ENCODE data around the gene SLC6A18.

SLC6A18 gene

DNA sequence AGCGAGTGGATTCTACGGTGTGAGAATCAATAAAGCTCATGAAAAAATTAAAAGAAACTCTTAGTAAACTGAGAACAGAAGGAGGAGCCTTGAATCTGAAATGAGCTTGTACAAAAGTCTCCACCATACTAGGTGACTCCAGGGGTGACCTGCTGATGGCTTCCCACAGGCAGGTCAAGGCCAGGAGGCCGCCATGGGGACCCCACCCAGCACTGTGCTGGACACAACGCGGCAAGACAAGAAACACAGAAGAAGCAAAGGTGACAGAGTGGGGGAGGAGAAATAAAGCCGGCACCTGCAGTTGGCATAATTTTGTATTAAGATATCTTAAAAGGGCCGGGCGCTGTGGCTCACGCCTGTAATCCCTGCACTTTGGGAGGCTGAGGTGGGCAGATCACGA lies 35.9 kb upstream of the SLC6A18 start:
- H3K36me3 ChIP-seq (ENCODE audit: insufficient read depth, low read length) = no peaks in the 10 kb centered on the region
- peaks cover 0 to 10% of the 10 kb centered on the region in 2 donors for H3K27me3 ChIP-seq (ENCODE audit: control insufficient read depth in 1 of 2, insufficient read depth in 2 of 2, low read length in 2 of 2)
- no peaks in the 10 kb centered on the region for H3K4me1 ChIP-seq (ENCODE audit: insufficient read depth, low read length)
- no peak overlapping the region for H3K4me3 ChIP-seq (ENCODE audit: low read depth in 1 of 2, low read length in 2 of 2)
- H3K9me3 ChIP-seq (ENCODE audit: low read length) = no peaks in the 10 kb centered on the region
- no peak overlapping the region for H3K9ac ChIP-seq (ENCODE audit: low read length)
- H3K27ac ChIP-seq (ENCODE audit: low read depth, low read length) = no peak overlapping the region

DNA sequence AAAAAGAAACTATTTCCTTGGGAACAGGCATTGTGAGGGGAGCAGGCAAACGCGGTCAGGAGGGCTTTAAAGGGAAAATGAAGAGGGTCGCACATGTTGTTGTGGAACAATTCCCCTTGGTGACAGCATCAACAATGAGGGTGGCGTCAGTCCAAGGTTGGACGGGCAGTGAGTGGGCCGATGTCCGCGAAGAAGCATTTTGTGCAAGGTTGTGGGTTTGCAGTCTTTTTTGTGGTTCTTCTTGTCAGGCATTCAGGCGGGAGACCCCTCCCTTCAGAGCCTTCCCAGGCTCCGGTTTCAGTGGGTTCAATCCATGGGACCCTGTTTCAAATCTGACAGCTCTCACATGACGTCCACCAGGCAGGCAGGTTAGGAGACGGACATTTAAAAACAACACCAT lies 34.9 kb upstream of the SLC6A18 start:
- H3K9me3 ChIP-seq (ENCODE audit: low read length) = no peaks in the 10 kb centered on the region
- H3K27me3 ChIP-seq (ENCODE audit: control insufficient read depth in 1 of 2, insufficient read depth in 2 of 2, low read length in 2 of 2) = peaks cover 0 to 10% of the 10 kb centered on the region in 2 donors
- no peaks in the 10 kb centered on the region for H3K36me3 ChIP-seq (ENCODE audit: insufficient read depth, low read length)
- H3K27ac ChIP-seq (ENCODE audit: low read depth, low read length) = no peak overlapping the region
- no peaks in the 10 kb centered on the region for H3K4me1 ChIP-seq (ENCODE audit: insufficient read depth, low read length)
- H3K9ac ChIP-seq (ENCODE audit: low read length) = no peak overlapping the region
- H3K4me3 ChIP-seq (ENCODE audit: low read depth in 1 of 2, low read length in 2 of 2) = no peak overlapping the region

DNA sequence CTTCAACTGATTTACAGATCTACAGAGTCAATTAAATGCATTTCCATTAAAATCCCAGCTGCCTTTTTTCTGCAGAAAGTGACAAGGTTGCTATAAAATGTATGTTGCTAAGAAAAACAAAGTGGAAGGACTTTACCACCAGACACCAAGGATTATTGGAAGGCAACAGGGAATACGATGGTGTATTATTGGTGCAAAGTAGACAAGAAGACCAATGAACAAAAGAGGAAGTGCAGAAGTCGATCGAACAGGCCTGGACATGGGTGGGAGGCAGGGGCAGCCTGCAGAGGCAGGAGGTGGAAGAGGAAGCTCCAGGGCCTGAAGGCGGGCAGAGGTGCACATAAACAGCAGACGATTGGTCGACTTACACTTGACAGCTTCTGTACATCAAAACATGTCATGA lies 34.3 kb upstream of the SLC6A18 start:
- Histone ChIP-seq H3K9ac (ENCODE audit: low read length) (no peak overlapping the region), H3K27ac (ENCODE audit: low read depth, low read length) (no peak overlapping the region), H3K27me3 (ENCODE audit: control insufficient read depth in 1 of 2, insufficient read depth in 2 of 2, low read length in 2 of 2) (peaks cover 0 to 10% of the 10 kb centered on the region in 2 donors), H3K4me1 (ENCODE audit: insufficient read depth, low read length) (no peaks in the 10 kb centered on the region), H3K36me3 (ENCODE audit: insufficient read depth, low read length) (no peaks in the 10 kb centered on the region), H3K4me3 (ENCODE audit: low read depth in 1 of 2, low read length in 2 of 2) (no peak overlapping the region), H3K9me3 (ENCODE audit: low read length) (no peaks in the 10 kb centered on the region)

DNA sequence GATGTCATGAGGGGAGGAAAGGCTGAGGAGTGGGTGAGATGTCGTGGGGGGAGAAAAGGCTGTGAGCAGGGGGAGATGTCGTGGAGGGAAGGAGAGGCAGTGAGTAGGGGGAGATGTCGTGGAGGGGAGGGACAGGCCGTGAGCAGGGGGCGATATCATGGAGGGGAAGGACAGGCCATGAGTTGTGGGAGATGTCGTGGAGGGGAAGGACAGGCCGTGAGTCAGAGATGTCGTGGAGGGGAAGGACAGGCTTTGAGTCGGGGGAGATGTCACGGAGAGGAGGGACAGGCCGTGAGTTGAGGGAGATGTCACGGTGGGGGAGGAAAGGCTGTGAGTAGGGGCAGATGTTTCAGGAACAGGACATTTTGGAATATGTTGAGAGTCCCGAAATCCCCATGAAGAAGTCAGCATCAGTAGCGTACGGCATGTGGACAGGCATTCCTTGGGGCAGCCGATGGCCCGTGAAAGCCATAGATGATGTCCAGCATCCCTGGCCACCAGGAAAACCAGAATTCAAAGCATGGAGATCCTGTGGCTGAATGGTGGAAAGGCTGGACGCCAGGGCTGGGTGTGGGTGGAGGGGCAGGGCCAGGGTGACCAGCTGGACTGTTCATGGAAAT lies 32.1 kb upstream of the SLC6A18 start:
- Histone ChIP-seq H3K9ac (ENCODE audit: low read length) (no peak overlapping the region), H3K27ac (ENCODE audit: low read depth, low read length) (no peak overlapping the region), H3K4me1 (ENCODE audit: insufficient read depth, low read length) (no peaks in the 10 kb centered on the region), H3K27me3 (ENCODE audit: control insufficient read depth in 1 of 2, insufficient read depth in 2 of 2, low read length in 2 of 2) (peaks cover 5 to 16% of the 10 kb centered on the region in 2 donors), H3K9me3 (ENCODE audit: low read length) (no peaks in the 10 kb centered on the region), H3K4me3 (ENCODE audit: low read depth in 1 of 2, low read length in 2 of 2) (no peak overlapping the region), H3K36me3 (ENCODE audit: insufficient read depth, low read length) (no peaks in the 10 kb centered on the region)

DNA sequence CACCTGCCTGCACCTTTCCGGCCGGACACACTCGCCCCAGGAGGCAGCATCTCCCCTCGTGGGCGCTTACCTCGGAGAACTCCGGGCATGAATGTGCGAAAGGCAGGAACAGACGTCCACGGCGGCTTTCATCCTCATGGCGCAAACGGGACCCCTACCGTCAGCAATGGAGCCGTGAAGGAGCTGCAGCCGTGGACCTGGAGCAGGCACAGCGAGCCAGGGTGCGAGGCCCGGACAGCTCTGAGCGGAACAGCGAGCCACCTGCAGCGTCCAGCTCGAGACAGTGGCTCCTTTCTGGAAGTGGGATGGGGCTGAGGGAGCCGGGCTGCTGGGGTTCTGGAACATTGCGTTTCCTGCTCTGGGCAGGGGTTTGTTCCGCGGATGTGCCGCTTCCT lies 31.6 kb upstream of the SLC6A18 start:
- H3K9ac ChIP-seq (ENCODE audit: low read length) = no peak overlapping the region
- peaks cover 6 to 20% of the 10 kb centered on the region in 2 donors for H3K27me3 ChIP-seq (ENCODE audit: control insufficient read depth in 1 of 2, insufficient read depth in 2 of 2, low read length in 2 of 2)
- H3K4me1 ChIP-seq (ENCODE audit: insufficient read depth, low read length) = no peaks in the 10 kb centered on the region
- no peaks in the 10 kb centered on the region for H3K9me3 ChIP-seq (ENCODE audit: low read length)
- H3K4me3 ChIP-seq (ENCODE audit: low read depth in 1 of 2, low read length in 2 of 2) = no peak overlapping the region
- no peaks in the 10 kb centered on the region for H3K36me3 ChIP-seq (ENCODE audit: insufficient read depth, low read length)
- H3K27ac ChIP-seq (ENCODE audit: low read depth, low read length) = no peak overlapping the region

DNA sequence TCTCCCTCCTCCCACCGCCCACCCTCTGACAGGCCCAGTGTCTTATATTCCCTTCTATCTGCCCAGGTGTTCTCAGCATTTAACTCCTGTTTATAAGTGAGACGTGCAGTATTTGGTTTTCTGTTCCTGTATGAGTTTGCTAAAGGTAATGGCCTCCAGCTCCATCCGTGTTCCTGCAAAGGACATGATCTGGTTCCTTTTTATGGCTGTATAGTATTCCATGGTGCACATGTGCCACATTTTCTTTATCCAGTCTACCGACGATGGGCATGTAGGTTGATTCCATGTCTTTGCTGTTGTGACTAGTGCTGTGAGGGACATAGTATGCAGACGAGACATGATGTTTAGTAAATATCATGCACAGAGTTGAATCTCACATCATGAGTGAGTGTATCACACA lies 30.8 kb upstream of the SLC6A18 start:
- Histone ChIP-seq H3K9ac (ENCODE audit: low read length) (no peak overlapping the region), H3K27me3 (ENCODE audit: control insufficient read depth in 1 of 2, insufficient read depth in 2 of 2, low read length in 2 of 2) (peaks cover 6 to 23% of the 10 kb centered on the region in 2 donors), H3K36me3 (ENCODE audit: insufficient read depth, low read length) (no peaks in the 10 kb centered on the region), H3K4me1 (ENCODE audit: insufficient read depth, low read length) (no peaks in the 10 kb centered on the region), H3K4me3 (ENCODE audit: low read depth in 1 of 2, low read length in 2 of 2) (no peak overlapping the region), H3K27ac (ENCODE audit: low read depth, low read length) (no peak overlapping the region), H3K9me3 (ENCODE audit: low read length) (no peaks in the 10 kb centered on the region)

DNA sequence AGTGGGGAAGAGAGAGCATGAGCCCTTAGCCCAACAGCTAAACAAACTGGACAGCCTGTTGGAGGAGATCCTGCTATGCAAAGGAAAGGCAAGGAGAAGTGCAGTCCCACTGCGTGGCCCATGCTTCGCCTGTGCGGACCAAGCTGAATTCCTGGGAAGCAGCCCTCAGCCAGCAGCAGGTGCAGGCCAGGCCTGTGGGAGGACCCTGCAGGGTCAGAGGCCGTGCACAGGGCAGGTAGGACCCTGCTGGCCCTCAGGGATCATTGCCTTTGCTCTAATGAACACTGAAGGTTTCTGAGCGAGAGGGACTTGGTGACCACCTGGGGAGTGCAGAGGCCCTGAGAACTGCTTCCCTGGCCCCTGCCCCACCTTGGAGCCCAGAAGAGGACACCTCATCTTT lies 29.7 kb upstream of the SLC6A18 start:
- Histone ChIP-seq H3K9ac (ENCODE audit: low read length) (no peak overlapping the region), H3K36me3 (ENCODE audit: insufficient read depth, low read length) (no peaks in the 10 kb centered on the region), H3K4me1 (ENCODE audit: insufficient read depth, low read length) (no peaks in the 10 kb centered on the region), H3K4me3 (ENCODE audit: low read depth in 1 of 2, low read length in 2 of 2) (no peak overlapping the region), H3K27ac (ENCODE audit: low read depth, low read length) (no peak overlapping the region), H3K9me3 (ENCODE audit: low read length) (no peaks in the 10 kb centered on the region), H3K27me3 (ENCODE audit: control insufficient read depth in 1 of 2, insufficient read depth in 2 of 2, low read length in 2 of 2) (peaks cover 6 to 20% of the 10 kb centered on the region in 2 donors)

DNA sequence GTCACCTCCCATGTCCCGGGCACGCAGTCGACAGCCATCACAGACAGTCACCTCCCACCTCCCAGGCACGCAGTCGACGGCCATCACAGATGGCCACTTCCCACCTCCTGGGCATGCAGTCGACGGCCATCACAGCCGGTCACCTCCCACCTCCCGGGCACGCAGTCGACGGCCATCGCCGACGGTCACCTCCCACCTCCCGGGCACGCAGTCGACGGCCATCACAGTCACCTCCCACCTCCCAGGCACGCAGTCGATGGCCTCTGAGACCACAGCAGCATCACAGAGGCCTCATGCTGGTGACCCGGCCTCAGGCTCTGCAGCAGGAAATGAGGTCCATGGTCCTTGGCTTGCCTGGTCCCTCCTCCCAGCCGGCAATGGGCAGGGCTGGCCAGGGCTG lies 29.3 kb upstream of the SLC6A18 start:
- Histone ChIP-seq H3K27me3 (ENCODE audit: control insufficient read depth in 1 of 2, insufficient read depth in 2 of 2, low read length in 2 of 2) (peaks cover 6 to 19% of the 10 kb centered on the region in 2 donors), H3K4me1 (ENCODE audit: insufficient read depth, low read length) (no peaks in the 10 kb centered on the region), H3K4me3 (ENCODE audit: low read depth in 1 of 2, low read length in 2 of 2) (no peak overlapping the region), H3K36me3 (ENCODE audit: insufficient read depth, low read length) (no peaks in the 10 kb centered on the region), H3K9me3 (ENCODE audit: low read length) (no peaks in the 10 kb centered on the region), H3K9ac (ENCODE audit: low read length) (no peak overlapping the region), H3K27ac (ENCODE audit: low read depth, low read length) (no peak overlapping the region)

DNA sequence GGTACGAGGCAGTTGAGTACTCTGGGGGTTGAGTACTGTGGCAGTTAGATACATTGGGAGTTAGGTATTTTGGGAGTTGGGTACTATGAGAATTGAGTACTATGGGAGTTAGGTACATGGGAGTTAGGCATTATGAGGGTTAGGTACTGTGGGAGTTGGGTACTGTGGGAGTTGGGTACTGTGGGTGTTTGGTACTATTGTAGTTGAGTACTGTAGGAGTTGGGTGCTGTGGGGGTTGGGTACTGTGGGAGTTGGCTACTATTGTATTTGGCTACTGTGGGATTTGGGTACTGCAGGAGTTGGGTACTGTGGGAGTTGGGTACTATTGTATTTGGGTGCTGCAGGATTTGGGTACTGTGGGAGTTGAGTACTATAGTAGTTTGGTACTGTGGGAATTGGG lies 28.6 kb upstream of the SLC6A18 start:
- Histone ChIP-seq H3K27ac (ENCODE audit: low read depth, low read length) (no peak overlapping the region), H3K27me3 (ENCODE audit: control insufficient read depth in 1 of 2, insufficient read depth in 2 of 2, low read length in 2 of 2) (peaks cover 6 to 24% of the 10 kb centered on the region in 2 donors), H3K4me1 (ENCODE audit: insufficient read depth, low read length) (no peaks in the 10 kb centered on the region), H3K36me3 (ENCODE audit: insufficient read depth, low read length) (no peaks in the 10 kb centered on the region), H3K4me3 (ENCODE audit: low read depth in 1 of 2, low read length in 2 of 2) (no peak overlapping the region), H3K9me3 (ENCODE audit: low read length) (no peaks in the 10 kb centered on the region), H3K9ac (ENCODE audit: low read length) (no peak overlapping the region)

DNA sequence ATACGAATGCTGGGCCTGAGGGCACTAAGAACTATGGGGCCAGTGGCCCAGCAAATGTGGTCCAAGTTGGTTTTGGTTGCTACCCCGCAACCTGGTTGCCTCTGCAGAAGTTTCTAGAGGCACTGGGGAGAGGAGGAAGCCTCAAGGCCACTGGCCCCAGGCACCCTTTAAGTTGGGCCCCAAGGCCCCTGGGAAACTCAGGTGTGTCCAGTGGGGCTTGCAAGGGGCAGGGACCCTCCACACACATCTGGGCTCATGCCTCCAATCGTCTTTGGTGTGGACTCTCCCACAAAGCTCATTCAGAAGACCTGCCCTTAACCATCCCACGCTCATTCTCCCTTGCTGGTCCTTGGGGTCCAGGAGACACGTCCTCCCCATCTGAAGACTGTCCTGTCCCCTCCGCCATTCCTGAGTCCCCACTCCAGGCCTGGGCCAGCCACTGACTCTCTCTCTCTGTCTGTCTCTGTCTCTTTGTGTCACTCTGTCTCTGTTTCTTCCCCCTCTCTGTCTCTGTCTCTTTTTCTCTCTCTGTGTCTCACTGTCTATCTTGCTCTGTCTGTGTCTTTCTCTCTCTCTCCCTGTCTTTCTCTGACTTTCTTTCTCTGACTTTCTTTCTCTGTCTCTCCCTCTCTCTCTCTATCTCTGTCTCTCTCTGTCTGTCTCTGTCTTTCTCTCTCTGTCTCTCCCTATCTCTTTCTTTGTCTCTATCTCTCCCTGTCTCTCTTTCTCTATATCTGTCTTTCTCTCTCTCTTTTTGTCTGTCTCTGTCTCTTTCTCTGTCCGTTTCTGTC lies 27.1 kb upstream of the SLC6A18 start:
- H3K4me3 ChIP-seq (ENCODE audit: low read depth in 1 of 2, low read length in 2 of 2) = no peak overlapping the region
- no peak overlapping the region for H3K9ac ChIP-seq (ENCODE audit: low read length)
- H3K36me3 ChIP-seq (ENCODE audit: insufficient read depth, low read length) = no peaks in the 10 kb centered on the region
- no peaks in the 10 kb centered on the region for H3K4me1 ChIP-seq (ENCODE audit: insufficient read depth, low read length)
- no peak overlapping the region for H3K27ac ChIP-seq (ENCODE audit: low read depth, low read length)
- H3K9me3 ChIP-seq (ENCODE audit: low read length) = no peaks in the 10 kb centered on the region
- peaks cover 6 to 26% of the 10 kb centered on the region in 2 donors for H3K27me3 ChIP-seq (ENCODE audit: control insufficient read depth in 1 of 2, insufficient read depth in 2 of 2, low read length in 2 of 2)

DNA sequence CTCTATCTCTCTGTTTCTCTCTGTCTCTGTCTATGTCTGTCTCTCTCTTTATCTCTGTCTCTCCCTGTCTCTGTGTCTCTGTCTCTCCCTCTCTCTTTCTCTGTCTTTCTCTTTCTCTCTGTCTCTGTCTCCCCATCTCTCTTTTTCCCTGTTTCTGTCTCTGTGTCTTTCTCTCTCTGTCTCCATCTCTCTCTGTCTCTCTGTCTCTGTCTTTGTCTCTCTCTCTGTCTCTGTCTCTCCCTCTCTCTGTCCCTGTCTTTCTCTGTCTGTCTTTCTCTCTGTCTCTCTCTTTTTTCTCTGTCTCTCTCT lies 25.9 kb upstream of the SLC6A18 start:
- no peaks in the 10 kb centered on the region for H3K36me3 ChIP-seq (ENCODE audit: insufficient read depth, low read length)
- no peak overlapping the region for H3K9ac ChIP-seq (ENCODE audit: low read length)
- H3K4me3 ChIP-seq (ENCODE audit: low read depth in 1 of 2, low read length in 2 of 2) = no peak overlapping the region
- H3K27me3 ChIP-seq (ENCODE audit: control insufficient read depth in 1 of 2, insufficient read depth in 2 of 2, low read length in 2 of 2) = peaks cover 6 to 28% of the 10 kb centered on the region in 2 donors
- H3K27ac ChIP-seq (ENCODE audit: low read depth, low read length) = no peak overlapping the region
- H3K9me3 ChIP-seq (ENCODE audit: low read length) = no peaks in the 10 kb centered on the region
- H3K4me1 ChIP-seq (ENCODE audit: insufficient read depth, low read length) = no peaks in the 10 kb centered on the region
